HCT116 (cell line): ENCODE data around the gene PLAU. TPM values are rescaled to one million over a fixed set of nuclear protein-coding genes. Genes with fewer than 3 reads are reported as not detected.

Experiments
- ATAC-seq: fragments of 200-7000 bp; cut with Tn5 transposase; 2 replicates; pipeline ENCODE4 v1.9.1; 2020; ENCODE audit warnings: mild to moderate bottlenecking, moderate library complexity
- BruUV-seq: library from RNA; stranded (reverse); fragments of 400-500 nt; replicated peaks from 2 replicates; lab custom pipeline; 2021; lab: Mats Ljungman, UMichigan
- CTCF ChIA-PET: fragments of 300-600 bp; sonication (Branson Sonifier 250); formaldehyde crosslinking; loops from one replicate; lab custom pipeline; 2021; ENCODE audit warnings: antibody characterized with exemption; lab: Charles Lee
- POLR2A ChIA-PET: fragments of 300-600, 350-600 bp; sonication (Branson Sonifier 250); formaldehyde crosslinking; loops from one replicate; lab custom pipeline; 2021; ENCODE audit warnings: antibody characterized with exemption; lab: Charles Lee
- RAD21 ChIA-PET, 2 experiments: fragments of 300-600 bp; sonication (Branson Sonifier 250); formaldehyde crosslinking; loops; one replicate each; lab custom pipeline; 2023; ENCODE audit warnings: low total read pairs in 2 of 2; ENCODE audit not compliant: uncharacterized antibody in 2 of 2, unreplicated experiment in 2 of 2, low non-redundant PET in 1 of 2; lab: Charles Lee
- DNase-seq: peaks from one replicate; pipeline ENCODE4 v3.0.0-alpha.2; 2010; ENCODE audit warnings: low read depth, low spot score
- H2AFZ ChIP-seq: fragments of 200-600 bp; shearing (Covaris generic), sonication (generic); 2 replicates; pipeline ENCODE4 v1.6.1; 2017; ENCODE audit warnings: low read depth, mixed run types, mixed read lengths, antibody characterized with exemption, low read length; ENCODE audit not compliant: poor library complexity, severe bottlenecking
- H3K27ac ChIP-seq: 2 replicates; pipeline ENCODE4 v1.5.1; 2012; ENCODE audit warnings: low read depth, low read length
- H3K27me3 ChIP-seq: fragments of 200-600 bp; sonication (generic); 2 replicates; pipeline ENCODE4 v1.6.1; 2016; ENCODE audit warnings: mixed run types, low read length, mixed read lengths; ENCODE audit not compliant: insufficient read depth
- H3K36me3 ChIP-seq, 2 experiments: fragments of 200-500 bp in 1 of 2; fragments of 200-600 bp in 1 of 2; sonication (Bioruptor generic) in 1 of 2; sonication (generic) in 1 of 2; 2 replicates each; pipeline versions ENCODE4 v1.5.1 to v1.6.1; 2014 to 2016; ENCODE audit warnings: low read length in 2 of 2, inconsistent platforms in 1 of 2, mixed read lengths in 1 of 2, mixed run types in 1 of 2; ENCODE audit not compliant: insufficient read depth in 2 of 2, control insufficient read depth in 1 of 2
- H3K4me1 ChIP-seq, 2 experiments: fragments of 200-600 bp in 1 of 2; sonication (generic) in 1 of 2; 2 replicates each; pipeline versions ENCODE4 v1.5.1 to v1.6.1; 2012 to 2017; ENCODE audit warnings: low read length in 2 of 2, inconsistent platforms in 1 of 2, mild to moderate bottlenecking in 1 of 2, mixed read lengths in 1 of 2, mixed run types in 1 of 2, moderate library complexity in 1 of 2; ENCODE audit not compliant: insufficient read depth in 2 of 2, control insufficient read depth in 1 of 2
- H3K4me2 ChIP-seq: fragments of 200-600 bp; sonication (generic); 2 replicates; pipeline ENCODE4 v1.6.1; 2017; ENCODE audit warnings: mixed run types, low read length, mixed read lengths
- H3K4me3 ChIP-seq, 2 experiments: fragments of 200-600 bp in 1 of 2; sonication (generic) in 1 of 2; replicated peaks in 1 of 2; 2 replicates each; pipeline ENCODE4 v1.5.1; 2011 to 2016; ENCODE audit warnings: low read length in 2 of 2, control low read depth in 1 of 2, low read depth in 1 of 2, mild to moderate bottlenecking in 1 of 2, mixed read lengths in 1 of 2, mixed run types in 1 of 2
- H3K79me2 ChIP-seq: fragments of 200-600 bp; sonication (generic); 2 replicates; pipeline ENCODE4 v1.6.1; 2017; ENCODE audit warnings: mild to moderate bottlenecking, mixed run types, low read length, moderate library complexity, mixed read lengths; ENCODE audit not compliant: insufficient read depth
- H3K9ac ChIP-seq: fragments of 200-600 bp; sonication (generic); 2 replicates; pipeline ENCODE4 v1.6.1; 2016; ENCODE audit warnings: low read length, mixed read lengths
- H3K9me2 ChIP-seq: fragments of 200-600 bp; sonication (generic), shearing (Covaris generic); 2 replicates; pipeline ENCODE4 v1.6.1; 2017; ENCODE audit warnings: mixed run types, mild to moderate bottlenecking, moderate library complexity; ENCODE audit not compliant: insufficient read depth
- H3K9me3 ChIP-seq, 2 experiments: fragments of 200-500 bp in 1 of 2; fragments of 200-600 bp in 1 of 2; sonication (Bioruptor generic) in 1 of 2; sonication (generic) in 1 of 2; 2 replicates each; pipeline ENCODE4 v1.6.1; 2014 to 2017; ENCODE audit warnings: low read length in 2 of 2, mixed read lengths in 2 of 2, inconsistent platforms in 1 of 2, low read depth in 1 of 2, mild to moderate bottlenecking in 1 of 2, mixed run types in 1 of 2, moderate library complexity in 1 of 2; ENCODE audit not compliant: control insufficient read depth in 1 of 2, insufficient read depth in 1 of 2
- H4K20me1 ChIP-seq: fragments of 200-600 bp; sonication (generic), shearing (Covaris generic); 2 replicates; pipeline ENCODE4 v1.6.1; 2017; ENCODE audit warnings: mixed run types, mild to moderate bottlenecking, moderate library complexity; ENCODE audit not compliant: insufficient read depth
- CBX3 ChIP-seq: IDR thresholded peaks from 2 replicates; pipeline ENCODE4 v1.6.1; 2012; ENCODE audit warnings: low read depth
- ELF1 ChIP-seq: IDR thresholded peaks from 2 replicates; pipeline ENCODE4 v1.6.1; 2012; ENCODE audit warnings: low read depth, borderline replicate concordance
- EZH2 ChIP-seq: fragments of 200-600 bp; sonication (generic); IDR thresholded peaks from 2 replicates; pipeline ENCODE4 v1.6.1; 2017; ENCODE audit warnings: antibody characterized with exemption, mixed run types
- FOSL1 ChIP-seq: IDR thresholded peaks from 2 replicates; pipeline ENCODE4 v1.6.1; 2012; ENCODE audit warnings: low read depth
- JUND ChIP-seq: IDR thresholded peaks from 2 replicates; pipeline ENCODE4 v1.6.1; 2012
- POLR2A ChIP-seq: IDR thresholded peaks from 2 replicates; pipeline ENCODE4 v1.7.0; 2011; ENCODE audit warnings: borderline replicate concordance; ENCODE audit not compliant: insufficient read depth, insufficient read length; ENCODE audit errors: extremely low read depth
- POLR2AphosphoS5 ChIP-seq: IDR thresholded peaks from 2 replicates; pipeline ENCODE4 v1.6.1; 2011; ENCODE audit warnings: mild to moderate bottlenecking, low read depth, low read length, moderate library complexity
- RAD21 ChIP-seq: IDR thresholded peaks from 2 replicates; pipeline ENCODE4 v1.6.1; 2012; ENCODE audit warnings: low read depth, mild to moderate bottlenecking
- SIN3A ChIP-seq: IDR thresholded peaks from 2 replicates; pipeline ENCODE4 v1.6.1; 2012; ENCODE audit warnings: low read depth
- SP1 ChIP-seq: IDR thresholded peaks from 2 replicates; pipeline ENCODE4 v1.6.1; 2012; ENCODE audit warnings: low read depth
- SRF ChIP-seq: IDR thresholded peaks from 2 replicates; pipeline ENCODE4 v1.6.1; 2012; ENCODE audit warnings: low read depth
- TCF7L2 ChIP-seq: IDR thresholded peaks from 2 replicates; pipeline ENCODE4 v1.7.0; 2011; ENCODE audit warnings: borderline replicate concordance, inconsistent platforms; ENCODE audit not compliant: insufficient read depth, insufficient read length; ENCODE audit errors: extremely low read depth
- ZFX ChIP-seq: fragments of 450-650 bp; IDR thresholded peaks from 2 replicates; pipeline ENCODE4 v1.6.1; 2017
- ZNF274 ChIP-seq: fragments of 200-500 bp; sonication (Bioruptor generic); IDR thresholded peaks from 2 replicates; pipeline ENCODE4 v1.6.1; 2014; ENCODE audit warnings: mild to moderate bottlenecking, low read depth, low read length, inconsistent platforms
- intact Hi-C: fragments of 100-400 bp; cut with micrococcal nuclease; formaldehyde crosslinking; loops from 2 replicates; pipeline ENCODE4 v1.10.0; 2022
- total RNA-seq: library from RNA; stranded (reverse); gene quantifications from one replicate; pipeline ENCODE4 v1.2.1, GENCODE V29; 2021; ENCODE audit not compliant: unreplicated experiment
- TF ChIP-seq, protein P1 (sequence below): IDR thresholded peaks from 2 replicates; pipeline ENCODE4 v1.6.1; 2012
- TF ChIP-seq, protein P2 (sequence below): IDR thresholded peaks from 2 replicates; pipeline ENCODE4 v1.6.1; 2012
- TF ChIP-seq, protein P3 (sequence below): IDR thresholded peaks from 2 replicates; pipeline ENCODE4 v1.6.1; 2012; ENCODE audit warnings: low read depth

PLAU gene
- total RNA-seq, 1 experiment from 2014 or later: 60.3 TPM

DNA sequence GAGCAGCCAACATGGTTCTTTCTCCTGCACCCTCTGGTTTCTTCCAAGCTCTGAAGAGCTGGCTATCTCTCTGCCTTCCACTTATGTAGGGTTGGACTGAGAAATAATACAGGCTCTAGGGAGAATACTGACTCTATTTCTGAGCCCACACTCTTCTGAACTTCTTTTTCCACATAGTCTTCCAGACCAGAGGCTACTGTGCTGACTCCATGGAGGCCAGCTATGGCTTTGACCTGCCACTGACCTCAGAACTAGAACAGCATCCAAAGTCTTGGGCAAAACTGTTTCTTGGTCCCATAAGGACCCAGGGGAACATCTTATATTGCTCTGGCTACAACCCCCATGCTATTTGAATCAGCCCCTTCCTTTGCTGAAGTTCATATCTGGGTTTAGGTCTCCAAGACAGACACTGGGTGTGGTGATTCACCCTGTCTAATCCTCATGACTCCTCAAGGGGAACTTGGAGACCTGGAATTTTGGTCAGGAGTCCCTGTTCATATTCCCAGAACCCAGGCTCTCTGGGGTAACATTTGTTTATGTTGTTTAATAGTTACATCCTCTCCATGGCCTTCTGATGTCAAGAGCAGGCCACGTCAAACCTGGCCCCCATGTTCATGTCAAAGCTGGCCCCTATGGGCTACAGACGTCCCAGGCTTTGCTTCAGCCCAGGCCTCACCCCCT lies 12.1 kb upstream of the PLAU start:
- ATAC-seq (peak; percentile 15), DNase-seq (no peak)
- ChIA-PET POLR2A (interaction anchor here (0.8 to 3.5 kb wide), 6 partner anchors 8 to 67 kb away, joined by 3 to 32 read pairs (median 5); no protein-coding TSS in a partner anchor), RAD21 (interaction anchor here (0.7 to 1.2 kb wide), 3 partner anchors 9 to 13 kb away, joined by 3 to 4 read pairs (median 3); no protein-coding TSS in a partner anchor), CTCF (interaction anchor here (1.1 to 1.9 kb wide), 2 partner anchors 10 to 12 kb away, joined by 9 to 10 read pairs; no protein-coding TSS in a partner anchor)
- Histone ChIP-seq H3K27me3 (no peaks in the 10 kb centered on the region), H4K20me1 (no peaks in the 10 kb centered on the region), H3K9me3 (no peaks in the 10 kb centered on the region), H3K79me2 (no peaks in the 10 kb centered on the region), H3K4me2 (peak overlapping the region; percentile 61), H2AFZ (peak overlapping the region; percentile 36), H3K4me3 (no peak overlapping the region), H3K36me3 (no peaks in the 10 kb centered on the region), H3K9me2 (no peaks in the 10 kb centered on the region), H3K4me1 (peaks cover 40 to 58% of the 10 kb centered on the region in 2 experiments), H3K27ac (peak overlapping the region; percentile 61), H3K9ac (peak overlapping the region; percentile 14; the same call in 1 of the 2 replicates)
- TF ChIP-seq ZFX: peak; percentile 45; the same call in 1 of the 2 replicates
- no peak for TF ChIP-seq POLR2A
- BruUV-seq: no TSS peak
- intact Hi-C loops: no loop called here

DNA sequence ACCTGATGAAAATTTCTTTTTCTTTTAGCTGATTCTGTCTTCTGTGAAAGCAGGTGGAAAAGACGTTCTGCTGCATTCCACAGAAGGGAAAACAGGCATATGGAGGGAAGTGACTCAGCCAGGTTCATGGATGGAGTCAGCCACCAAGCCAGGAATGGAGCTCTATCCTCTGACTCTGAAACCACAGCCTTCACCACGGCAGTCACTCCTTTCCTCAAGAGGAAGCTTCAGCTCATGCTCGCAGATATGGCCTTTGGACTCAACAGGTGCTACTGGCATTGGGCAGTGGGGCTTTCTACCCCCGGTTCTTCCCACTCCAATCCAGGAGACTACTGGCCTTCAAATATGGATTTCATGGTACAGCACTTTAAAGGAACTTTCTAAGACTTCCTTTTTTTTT lies 11.5 kb upstream of the PLAU start:
- intact Hi-C loops: no loop called here
- H3K4me1 ChIP-seq: peaks cover 34 to 55% of the 10 kb centered on the region in 2 experiments
- H3K4me3 ChIP-seq: no peak overlapping the region
- no peaks in the 10 kb centered on the region for H4K20me1 ChIP-seq
- no peaks in the 10 kb centered on the region for H3K79me2 ChIP-seq
- DNase-seq (peak; percentile 75), ATAC-seq (peak; percentile 79)
- H3K9ac ChIP-seq: peak overlapping the region; percentile 14; the same call in 1 of the 2 replicates
- peak overlapping the region; percentile 36 for H2AFZ ChIP-seq
- H3K27ac ChIP-seq: peak overlapping the region; percentile 61
- H3K9me2 ChIP-seq: no peaks in the 10 kb centered on the region
- H3K36me3 ChIP-seq: no peaks in the 10 kb centered on the region
- H3K27me3 ChIP-seq: no peaks in the 10 kb centered on the region
- peak overlapping the region; percentile 61 for H3K4me2 ChIP-seq
- H3K9me3 ChIP-seq: no peaks in the 10 kb centered on the region
- TF ChIP-seq, protein P1, sequence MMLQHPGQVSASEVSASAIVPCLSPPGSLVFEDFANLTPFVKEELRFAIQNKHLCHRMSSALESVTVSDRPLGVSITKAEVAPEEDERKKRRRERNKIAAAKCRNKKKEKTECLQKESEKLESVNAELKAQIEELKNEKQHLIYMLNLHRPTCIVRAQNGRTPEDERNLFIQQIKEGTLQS: no peak
- TF ChIP-seq TCF7L2: no peak
- TF ChIP-seq JUND: peak; percentile 93
- no peak for TF ChIP-seq SIN3A
- TF ChIP-seq, protein P2, sequence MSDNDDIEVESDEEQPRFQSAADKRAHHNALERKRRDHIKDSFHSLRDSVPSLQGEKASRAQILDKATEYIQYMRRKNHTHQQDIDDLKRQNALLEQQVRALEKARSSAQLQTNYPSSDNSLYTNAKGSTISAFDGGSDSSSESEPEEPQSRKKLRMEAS: peak; percentile 85
- TF ChIP-seq SP1: peak; percentile 97
- peak; percentile 95 for TF ChIP-seq CBX3
- no peak for TF ChIP-seq EZH2
- TF ChIP-seq ELF1: no peak
- TF ChIP-seq SRF: peak; percentile 68; the same call in 1 of the 2 replicates
- 0 out of 2 replicates have a peak, but pooled peaks have one; percentile 38 for TF ChIP-seq POLR2AphosphoS5
- TF ChIP-seq ZFX: no peak
- TF ChIP-seq, protein P3, sequence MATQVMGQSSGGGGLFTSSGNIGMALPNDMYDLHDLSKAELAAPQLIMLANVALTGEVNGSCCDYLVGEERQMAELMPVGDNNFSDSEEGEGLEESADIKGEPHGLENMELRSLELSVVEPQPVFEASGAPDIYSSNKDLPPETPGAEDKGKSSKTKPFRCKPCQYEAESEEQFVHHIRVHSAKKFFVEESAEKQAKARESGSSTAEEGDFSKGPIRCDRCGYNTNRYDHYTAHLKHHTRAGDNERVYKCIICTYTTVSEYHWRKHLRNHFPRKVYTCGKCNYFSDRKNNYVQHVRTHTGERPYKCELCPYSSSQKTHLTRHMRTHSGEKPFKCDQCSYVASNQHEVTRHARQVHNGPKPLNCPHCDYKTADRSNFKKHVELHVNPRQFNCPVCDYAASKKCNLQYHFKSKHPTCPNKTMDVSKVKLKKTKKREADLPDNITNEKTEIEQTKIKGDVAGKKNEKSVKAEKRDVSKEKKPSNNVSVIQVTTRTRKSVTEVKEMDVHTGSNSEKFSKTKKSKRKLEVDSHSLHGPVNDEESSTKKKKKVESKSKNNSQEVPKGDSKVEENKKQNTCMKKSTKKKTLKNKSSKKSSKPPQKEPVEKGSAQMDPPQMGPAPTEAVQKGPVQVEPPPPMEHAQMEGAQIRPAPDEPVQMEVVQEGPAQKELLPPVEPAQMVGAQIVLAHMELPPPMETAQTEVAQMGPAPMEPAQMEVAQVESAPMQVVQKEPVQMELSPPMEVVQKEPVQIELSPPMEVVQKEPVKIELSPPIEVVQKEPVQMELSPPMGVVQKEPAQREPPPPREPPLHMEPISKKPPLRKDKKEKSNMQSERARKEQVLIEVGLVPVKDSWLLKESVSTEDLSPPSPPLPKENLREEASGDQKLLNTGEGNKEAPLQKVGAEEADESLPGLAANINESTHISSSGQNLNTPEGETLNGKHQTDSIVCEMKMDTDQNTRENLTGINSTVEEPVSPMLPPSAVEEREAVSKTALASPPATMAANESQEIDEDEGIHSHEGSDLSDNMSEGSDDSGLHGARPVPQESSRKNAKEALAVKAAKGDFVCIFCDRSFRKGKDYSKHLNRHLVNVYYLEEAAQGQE: no peak
- TF ChIP-seq RAD21: peak; percentile 6; the same call in 1 of the 2 replicates
- TF ChIP-seq FOSL1: peak; percentile 91
- no peak for TF ChIP-seq ZNF274
- CTCF ChIA-PET: interaction anchor here (1.1 to 1.9 kb wide), 2 partner anchors 11 to 13 kb away, joined by 9 to 10 read pairs; no protein-coding TSS in a partner anchor
- POLR2A ChIA-PET: interaction anchor here (0.8 to 3.5 kb wide), 5 partner anchors 8 to 67 kb away, joined by 3 to 32 read pairs (median 5); no protein-coding TSS in a partner anchor
- no TSS peak for BruUV-seq
- RAD21 ChIA-PET: interaction anchor here (0.6 to 1.2 kb wide), 4 partner anchors 9 to 13 kb away, joined by 3 to 4 read pairs (median 3); no protein-coding TSS in a partner anchor
